ENCODE data around the gene PAQR8.

DNA sequence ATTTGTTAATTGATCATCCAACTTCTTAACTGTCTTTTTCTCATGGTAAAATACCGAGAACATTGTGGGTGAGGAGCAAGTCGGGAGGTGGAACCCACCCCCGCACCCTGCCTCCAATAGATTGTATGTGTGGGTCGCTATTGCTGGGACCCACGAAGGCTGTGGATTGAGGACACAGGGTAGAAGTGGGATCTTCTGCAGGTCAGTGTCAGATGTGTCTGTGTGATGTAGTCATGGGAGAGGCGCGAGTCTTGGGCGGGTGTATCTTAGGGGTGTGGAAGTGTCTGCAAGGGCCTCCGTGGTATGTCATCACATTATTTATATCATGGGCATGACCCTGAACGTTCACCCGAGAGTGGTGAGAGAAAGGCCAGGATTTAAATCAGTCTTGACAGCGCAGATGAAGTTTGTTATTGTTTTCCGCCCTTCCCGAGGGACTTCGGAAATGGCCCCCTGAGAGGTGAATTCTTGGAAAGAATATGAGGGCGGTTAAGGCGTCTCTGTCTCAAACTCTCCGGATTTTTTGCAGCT lies 472 bp upstream of the PAQR8 start:
- TF ChIP-seq, protein P1, sequence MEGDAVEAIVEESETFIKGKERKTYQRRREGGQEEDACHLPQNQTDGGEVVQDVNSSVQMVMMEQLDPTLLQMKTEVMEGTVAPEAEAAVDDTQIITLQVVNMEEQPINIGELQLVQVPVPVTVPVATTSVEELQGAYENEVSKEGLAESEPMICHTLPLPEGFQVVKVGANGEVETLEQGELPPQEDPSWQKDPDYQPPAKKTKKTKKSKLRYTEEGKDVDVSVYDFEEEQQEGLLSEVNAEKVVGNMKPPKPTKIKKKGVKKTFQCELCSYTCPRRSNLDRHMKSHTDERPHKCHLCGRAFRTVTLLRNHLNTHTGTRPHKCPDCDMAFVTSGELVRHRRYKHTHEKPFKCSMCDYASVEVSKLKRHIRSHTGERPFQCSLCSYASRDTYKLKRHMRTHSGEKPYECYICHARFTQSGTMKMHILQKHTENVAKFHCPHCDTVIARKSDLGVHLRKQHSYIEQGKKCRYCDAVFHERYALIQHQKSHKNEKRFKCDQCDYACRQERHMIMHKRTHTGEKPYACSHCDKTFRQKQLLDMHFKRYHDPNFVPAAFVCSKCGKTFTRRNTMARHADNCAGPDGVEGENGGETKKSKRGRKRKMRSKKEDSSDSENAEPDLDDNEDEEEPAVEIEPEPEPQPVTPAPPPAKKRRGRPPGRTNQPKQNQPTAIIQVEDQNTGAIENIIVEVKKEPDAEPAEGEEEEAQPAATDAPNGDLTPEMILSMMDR (IDR thresholded peaks at IDR 0.05): no peak
- TF ChIP-seq POLR2AphosphoS5 (IDR thresholded peaks at IDR 0.05): no peak
- no peak for TF ChIP-seq POLR2A (IDR thresholded peaks at IDR 0.05)
